Bronchial epithelial cell (primary cell): ENCODE data around the gene CEND1. TPM values are rescaled to one million over a fixed set of nuclear protein-coding genes. Genes with fewer than 3 reads are reported as not detected.
A peak's percentile ranks its signal among the peaks of the same experiment; 100 is the strongest.

Experiments
- DNase-seq: peaks from one replicate; pipeline ENCODE4 v3.0.0-alpha.2; 2010; ENCODE audit warnings: low read depth
- FAIRE-seq: peaks from 2 replicates; lab custom pipeline; 2011; peaks lifted over from hg19 to GRCh38; lab: Jason Lieb, UNC
- H3K27me3 ChIP-seq: 2 replicates; pipeline ENCODE4 v1.5.1; 2011; ENCODE audit warnings: low read length; ENCODE audit not compliant: control insufficient read depth, insufficient read depth
- H3K36me3 ChIP-seq: 2 replicates; pipeline ENCODE4 v1.5.1; 2011; ENCODE audit warnings: low read length; ENCODE audit not compliant: control insufficient read depth, insufficient read depth
- H3K4me3 ChIP-seq: 2 replicates; pipeline ENCODE4 v1.5.1; 2011; ENCODE audit warnings: mild to moderate bottlenecking, low read depth, low read length, control low read depth
- CTCF ChIP-seq: IDR thresholded peaks from 2 replicates; pipeline ENCODE4 v1.5.1; 2011; ENCODE audit warnings: mild to moderate bottlenecking, moderate library complexity, low read length, control low read depth, inconsistent platforms; ENCODE audit not compliant: insufficient read depth, severe bottlenecking
- total RNA-seq: library from RNA; depleted of rRNA; stranded (reverse); fragments of >200 nt; gene quantifications from 2 replicates; pipeline ENCODE4 v1.2.1, GENCODE V29; 2014

Gene CEND1
- total RNA-seq, 1 donor from 2014 or later, result not detected

DNA sequence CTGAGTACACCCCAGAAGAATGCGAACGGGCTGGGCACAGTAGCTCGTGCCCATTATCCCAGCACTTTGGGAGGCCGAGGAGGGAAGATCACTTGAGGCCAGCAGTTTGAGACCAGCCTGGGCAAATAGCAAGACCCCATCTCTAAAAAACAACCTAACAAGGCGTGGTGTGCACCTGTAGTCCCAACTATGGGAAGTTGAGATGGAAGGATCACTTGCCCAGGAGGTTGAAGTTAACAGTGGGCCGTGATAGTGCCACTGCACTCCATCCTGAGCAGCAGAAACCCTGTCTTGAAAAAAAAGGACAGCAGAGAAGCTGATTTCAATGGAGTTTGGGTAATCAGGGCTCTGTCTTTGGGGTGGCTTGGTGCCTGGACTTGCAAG, 23.2 kb upstream of the CEND1 start:
- FAIRE-seq, result no peak
- Histone ChIP-seq H3K36me3 (peaks cover 21% of the 10 kb centered on the region), H3K4me3 (no peak overlapping the region), H3K27me3 (no peaks in the 10 kb centered on the region)
- no peak for DNase-seq
- no peak for TF ChIP-seq CTCF

- TF ChIP-seq CTCF, result no peak
- peaks cover 21% of the 10 kb centered on the region for H3K36me3 ChIP-seq
- FAIRE-seq, result no peak
- no peak for DNase-seq
- no peak overlapping the region for H3K4me3 ChIP-seq
- H3K27me3 ChIP-seq, result no peaks in the 10 kb centered on the region
These were observed 22.5 kb upstream of the CEND1 start for GRCh38 chr11:812390-812789.

DNA sequence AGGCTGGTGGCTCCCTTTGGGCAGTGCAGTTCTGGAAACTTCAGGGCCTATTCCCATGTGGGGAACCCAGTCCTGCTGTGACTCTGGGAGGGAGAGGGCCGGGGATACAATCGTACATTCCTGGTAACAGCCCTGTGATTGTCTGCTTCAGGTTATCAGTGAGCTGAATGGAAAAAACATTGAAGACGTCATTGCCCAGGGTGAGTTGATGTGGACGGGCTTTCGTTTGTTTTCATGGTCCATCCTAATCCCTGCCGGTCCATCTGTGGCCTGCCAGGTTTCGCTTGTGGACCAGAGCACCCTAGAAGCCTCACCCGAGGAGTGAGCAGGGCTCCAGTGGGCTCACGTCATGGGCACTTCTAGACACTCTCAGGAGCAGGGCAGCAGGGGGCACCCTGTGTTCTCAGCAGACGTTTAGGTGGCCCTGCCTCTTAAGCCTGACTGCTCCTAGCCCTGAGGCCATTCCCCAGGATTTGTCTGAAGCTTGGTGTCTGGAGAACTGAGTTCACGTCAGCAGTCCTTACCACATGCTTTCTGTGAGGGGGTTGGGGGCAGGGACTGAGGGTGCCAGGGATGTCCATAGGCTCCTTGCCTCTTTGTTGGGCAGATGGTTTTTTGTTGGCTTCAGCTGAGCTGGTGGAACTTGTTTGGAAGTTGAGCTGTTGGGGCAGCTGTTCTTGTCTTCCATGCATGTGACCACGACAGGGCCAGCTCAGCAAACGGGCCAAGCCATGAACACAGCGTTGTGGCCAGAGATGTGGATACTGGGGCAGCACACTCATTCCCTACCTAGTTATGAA, 21.8 kb upstream of the CEND1 start:
- DNase-seq (no peak), FAIRE-seq (no peak)
- H3K4me3 ChIP-seq, result no peak overlapping the region
- H3K27me3 ChIP-seq, result no peaks in the 10 kb centered on the region
- H3K36me3 ChIP-seq, result peaks cover 21% of the 10 kb centered on the region
- peak; percentile 20 for TF ChIP-seq CTCF

- no peak for FAIRE-seq
- TF ChIP-seq CTCF, result no peak
- no peak for DNase-seq
- Histone ChIP-seq H3K27me3 (no peaks in the 10 kb centered on the region), H3K4me3 (peak overlapping the region; percentile 97), H3K36me3 (peaks cover 21% of the 10 kb centered on the region)
These were observed 20.2 kb upstream of the CEND1 start for GRCh38 chr11:810040-810567.

DNA sequence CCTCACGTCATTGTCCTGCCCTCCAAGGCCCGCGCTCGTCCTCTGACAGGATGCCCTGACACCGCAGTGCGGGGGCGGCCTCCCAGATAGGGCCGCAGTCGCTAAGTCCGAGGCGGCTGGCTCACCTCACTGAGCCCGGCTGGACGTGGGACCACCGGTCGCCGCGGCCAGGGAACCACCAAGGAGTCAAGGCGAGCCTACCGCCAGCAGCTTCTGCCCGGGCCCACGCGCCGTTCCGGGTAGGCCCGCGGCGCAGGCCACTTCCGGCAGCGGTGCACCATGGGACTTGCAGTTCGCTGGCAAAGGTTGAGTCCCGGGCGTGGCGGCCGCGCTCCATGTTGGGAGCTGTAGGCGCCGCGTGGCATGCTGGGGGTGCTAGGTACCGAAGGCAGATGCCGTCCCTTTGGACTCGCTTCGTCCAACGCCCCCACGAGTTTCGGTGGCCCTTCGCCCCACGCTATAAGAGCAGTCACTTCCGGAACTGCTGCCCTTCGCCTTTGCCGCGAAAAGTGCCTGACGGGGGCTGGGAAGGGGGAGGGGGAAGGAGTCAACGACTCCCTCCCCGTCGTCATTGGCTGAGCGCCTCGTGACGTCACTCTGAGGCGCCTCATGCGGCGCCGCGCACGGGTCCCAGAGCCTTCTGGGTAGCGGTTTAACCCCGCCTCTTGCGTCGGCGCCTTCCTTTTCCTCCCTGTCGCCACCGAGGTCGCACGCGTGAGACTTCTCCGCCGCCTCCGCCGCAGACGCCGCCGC, 19.6 kb upstream of the CEND1 start, which contains the start of gene RPLP2:
Gene RPLP2 (plus strand): TSS at position 681 of the 753 bp plus-strand sequence. CDS start 268 bp downstream, outside the sequence.
- peak within 1 kb of the TSS; percentile 97 for H3K4me3 ChIP-seq
- peak; percentile 86 for DNase-seq
- FAIRE-seq, result no peak

More for the DNA sequence above, 19.6 kb upstream of the CEND1 start, which contains the start of gene RPLP2:
- no peaks in the 10 kb centered on the region for H3K27me3 ChIP-seq
- H3K36me3 ChIP-seq, result peaks cover 21% of the 10 kb centered on the region
- no peak for TF ChIP-seq CTCF
